Lower lobe of right lung (tissue), 2 donors: ENCODE measurements around the gene ADGRA1. TPM values are rescaled to one million over a fixed set of nuclear protein-coding genes. Genes with fewer than 3 reads are reported as not detected.
"Not testable (repeated sequence)": the region's sequence is repeated elsewhere in the genome, so short reads cannot be mapped to it uniquely, and the experiment has no call there.

Source experiments
- ATAC-seq, 2 donors: fragments of 200-7000 bp; cut with Tn5 transposase; one replicate each; pipeline ENCODE4 v1.9.1; 2020 to 2022; ENCODE audit warnings: mild to moderate bottlenecking in 2 of 2, moderate library complexity in 2 of 2
- DNase-seq: peaks from one replicate; pipeline ENCODE4 v3.0.0-alpha.2; 2020
- H3K27ac ChIP-seq: fragments of 200-600 bp; one replicate; pipeline ENCODE4 v1.8.0; 2022
- H3K27me3 ChIP-seq: fragments of 200-600 bp; one replicate; pipeline ENCODE4 v1.8.0; 2022; ENCODE audit warnings: low read depth
- H3K36me3 ChIP-seq: fragments of 200-600 bp; one replicate; pipeline ENCODE4 v1.8.0; 2022; ENCODE audit warnings: mild to moderate bottlenecking
- H3K4me1 ChIP-seq: fragments of 200-600 bp; one replicate; pipeline ENCODE4 v1.8.0; 2022
- H3K4me3 ChIP-seq: fragments of 200-600 bp; one replicate; pipeline ENCODE4 v1.8.0; 2022; ENCODE audit warnings: mild to moderate bottlenecking
- H3K9me3 ChIP-seq: fragments of 200-600 bp; one replicate; pipeline ENCODE4 v1.8.0; 2022
- CTCF ChIP-seq: fragments of 200-600 bp; IDR thresholded peaks from one replicate; pipeline ENCODE4 v1.8.0; 2022; ENCODE audit warnings: antibody characterized with exemption, mild to moderate bottlenecking
- intact Hi-C: fragments of 100-400 bp; cut with DNase I; formaldehyde crosslinking; loops from one replicate; pipeline ENCODE4 v1.11.0; 2022
- total RNA-seq: library from RNA; stranded (reverse); fragmentation: NEBNext Ultra II Directional; extraction: Animal tissue kit (Norgen Biotek cat#: 25700); gene quantifications from one replicate; pipeline ENCODE4 v1.2.1, GENCODE V29; 2021
- donor health status: DM: no; HTN: yes; CAD: no; lungs with severe emphysema.

The ADGRA1 gene
- total RNA-seq, 1 donor from 2014 or later = 0.38 TPM

GRCh38 chr10:133143200-133143533, 55.4 kb downstream of the ADGRA1 start:
- Histone ChIP-seq H3K27ac (no peak overlapping the region), H3K4me1 (no peaks in the 10 kb centered on the region), H3K4me3 (no peak overlapping the region), H3K36me3 (no peaks in the 10 kb centered on the region), H3K9me3 (no peaks in the 10 kb centered on the region), H3K27me3 (peaks cover 54% of the 10 kb centered on the region)
- DNase-seq = peak; percentile 29
- no peak for ATAC-seq
- TF ChIP-seq CTCF = no peak
- intact Hi-C loops = no loop called here

GRCh38 chr10:133143546-133143945, 55.8 kb downstream of the ADGRA1 start:
- peak; percentile 31 for DNase-seq
- H3K27me3 ChIP-seq = peaks cover 55% of the 10 kb centered on the region
- no peak for ATAC-seq

GRCh38 chr10:133144771-133145170, 57.0 kb downstream of the ADGRA1 start:
- H3K27ac ChIP-seq = no peak overlapping the region
- peaks cover 52% of the 10 kb centered on the region for H3K27me3 ChIP-seq
- H3K36me3 ChIP-seq = no peaks in the 10 kb centered on the region
- peak; percentile 15 for DNase-seq
- H3K4me1 ChIP-seq = no peaks in the 10 kb centered on the region
- TF ChIP-seq CTCF = no peak
- no peak overlapping the region for H3K4me3 ChIP-seq
- no peaks in the 10 kb centered on the region for H3K9me3 ChIP-seq
- no peak for ATAC-seq
- intact Hi-C loops = no loop called here

More at GRCh38 chr10:133143546-133143945, 55.8 kb downstream of the ADGRA1 start:
- no peak overlapping the region for H3K4me3 ChIP-seq
- no peaks in the 10 kb centered on the region for H3K4me1 ChIP-seq
- intact Hi-C loops = no loop called here
- no peak for TF ChIP-seq CTCF
- no peaks in the 10 kb centered on the region for H3K36me3 ChIP-seq
- no peaks in the 10 kb centered on the region for H3K9me3 ChIP-seq
- no peak overlapping the region for H3K27ac ChIP-seq

GRCh38 chr10:133150226-133150625, 62.5 kb downstream of the ADGRA1 start:
- Histone ChIP-seq H3K36me3 (no peaks in the 10 kb centered on the region), H3K27ac (no peak overlapping the region), H3K4me3 (no peak overlapping the region), H3K4me1 (no peaks in the 10 kb centered on the region), H3K9me3 (no peaks in the 10 kb centered on the region), H3K27me3 (peaks cover 25% of the 10 kb centered on the region)
- no peak for DNase-seq
- intact Hi-C loops = no loop called here
- ATAC-seq = no peak
- TF ChIP-seq CTCF = no peak

- TF ChIP-seq CTCF = no peak
- H3K27me3 ChIP-seq = peaks cover 21% of the 10 kb centered on the region
- no peak overlapping the region for H3K4me3 ChIP-seq
- no peak overlapping the region for H3K27ac ChIP-seq
- no peaks in the 10 kb centered on the region for H3K9me3 ChIP-seq
- no peaks in the 10 kb centered on the region for H3K4me1 ChIP-seq
- no peak for ATAC-seq
- intact Hi-C loops = no loop called here
- no peaks in the 10 kb centered on the region for H3K36me3 ChIP-seq
- DNase-seq = peak; percentile 16
Observed at GRCh38 chr10:133150656-133151055, 62.9 kb downstream of the ADGRA1 start.

GRCh38 chr10:133151071-133151470, 63.3 kb downstream of the ADGRA1 start:
- not testable (repeated sequence) for ATAC-seq

More at GRCh38 chr10:133151071-133151470, 63.3 kb downstream of the ADGRA1 start:
- intact Hi-C loops, H3K4me3 ChIP-seq, H3K36me3 ChIP-seq, H3K27ac ChIP-seq, H3K9me3 ChIP-seq, DNase-seq, H3K4me1 ChIP-seq: not testable (repeated sequence)
- H3K27me3 ChIP-seq = peaks cover 18% of the 10 kb centered on the region
